UCSD-AML1 (cell line): ENCODE results near the gene CFAP43.

Experiments
- DNase-seq: peaks from one replicate; lab custom pipeline; 2025; ENCODE audit not compliant: unreplicated experiment; lab: John Stamatoyannopoulos, UW

The CFAP43 gene

DNA sequence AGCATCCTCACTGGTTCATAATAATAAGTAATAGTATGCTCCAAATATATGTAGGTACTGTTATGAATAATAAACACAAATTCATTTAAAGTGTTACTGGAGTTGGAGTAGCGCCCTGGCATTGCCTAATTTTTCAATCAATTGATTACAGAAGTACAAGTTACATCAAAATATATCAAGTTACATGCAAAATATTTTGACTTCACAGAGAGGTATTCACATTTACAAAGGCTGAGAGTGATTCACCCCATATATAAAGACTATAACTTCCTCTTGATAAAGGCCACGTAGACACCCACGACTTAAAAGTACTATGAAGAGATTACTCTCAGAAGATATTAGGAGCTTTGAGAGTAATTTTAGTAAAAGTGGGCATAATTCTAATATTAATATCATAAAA, 132.9 kb downstream of the CFAP43 start:
- no peak for DNase-seq

DNA sequence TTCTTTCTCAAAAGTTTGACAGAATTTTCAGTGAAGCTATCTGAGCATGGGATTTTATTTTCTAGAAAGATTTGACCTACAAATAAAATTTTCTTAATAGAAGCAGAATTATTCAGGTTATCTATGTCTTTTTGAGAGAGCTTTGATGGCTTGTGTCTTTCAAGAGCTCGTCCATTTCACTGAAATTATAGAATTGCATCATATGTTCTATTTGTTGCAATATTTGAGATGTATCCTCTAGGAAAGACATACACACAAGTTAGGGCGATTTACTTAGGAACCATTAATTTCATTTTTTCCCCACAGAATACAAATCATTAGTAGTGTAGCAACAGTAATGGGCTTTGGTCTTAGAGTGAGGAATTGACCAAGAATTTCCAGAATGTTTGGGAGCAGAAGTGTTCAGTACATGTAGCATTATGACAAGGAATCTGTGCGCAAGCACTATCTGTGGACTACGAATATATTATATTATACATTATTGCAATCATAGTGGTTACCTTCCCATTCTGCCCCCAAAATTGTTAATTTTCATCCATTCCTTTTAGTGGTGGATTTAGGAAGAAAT, 133.7 kb downstream of the CFAP43 start:
- DNase-seq: no peak

DNA sequence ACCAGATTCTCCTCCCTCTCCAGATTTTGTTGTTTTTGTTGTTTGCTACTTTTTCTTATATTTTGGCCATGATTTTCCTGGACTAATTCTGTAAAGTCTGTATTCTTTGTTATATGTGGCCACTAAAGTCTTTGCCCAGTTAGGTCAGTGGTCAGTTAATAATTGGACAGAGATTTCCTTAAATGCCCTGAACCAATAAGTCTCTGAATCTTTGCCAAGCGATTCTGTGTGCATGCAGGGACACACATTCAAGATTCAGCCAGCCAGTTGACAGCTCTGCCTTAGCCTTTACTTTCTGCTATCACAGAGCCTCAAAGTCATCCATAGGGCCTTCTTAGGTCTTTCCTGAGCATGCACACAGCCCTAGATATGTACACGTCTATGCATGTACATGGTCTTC, 135.5 kb downstream of the CFAP43 start:
- DNase-seq: no peak

GRCh38 chr10:104092749-104093148, 139.4 kb downstream of the CFAP43 start:
- no peak for DNase-seq

- no peak for DNase-seq
These were observed 141.6 kb downstream of the CFAP43 start for GRCh38 chr10:104090611-104091010.

DNA sequence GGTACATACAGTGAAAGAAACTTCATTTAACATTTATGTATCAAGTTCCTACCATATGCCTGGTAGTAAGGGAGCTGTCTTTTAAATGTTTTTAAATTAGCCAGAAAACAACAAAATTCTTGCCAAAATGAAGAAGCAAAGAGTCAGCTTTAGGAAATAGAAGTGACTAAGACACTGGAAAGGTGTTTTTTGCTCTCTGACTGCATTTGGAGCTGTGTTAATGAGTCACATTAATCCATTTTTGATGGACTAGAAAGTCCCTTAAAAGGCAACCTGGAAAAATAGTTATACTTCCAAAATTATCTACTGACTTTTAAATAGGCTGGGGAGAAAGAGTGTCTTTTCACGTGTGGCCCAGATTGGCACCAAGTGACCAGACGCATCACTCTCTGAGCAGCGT, 142.5 kb downstream of the CFAP43 start:
- no peak for DNase-seq

GRCh38 chr10:104088239-104088638, 143.9 kb downstream of the CFAP43 start:
- no peak for DNase-seq

DNA sequence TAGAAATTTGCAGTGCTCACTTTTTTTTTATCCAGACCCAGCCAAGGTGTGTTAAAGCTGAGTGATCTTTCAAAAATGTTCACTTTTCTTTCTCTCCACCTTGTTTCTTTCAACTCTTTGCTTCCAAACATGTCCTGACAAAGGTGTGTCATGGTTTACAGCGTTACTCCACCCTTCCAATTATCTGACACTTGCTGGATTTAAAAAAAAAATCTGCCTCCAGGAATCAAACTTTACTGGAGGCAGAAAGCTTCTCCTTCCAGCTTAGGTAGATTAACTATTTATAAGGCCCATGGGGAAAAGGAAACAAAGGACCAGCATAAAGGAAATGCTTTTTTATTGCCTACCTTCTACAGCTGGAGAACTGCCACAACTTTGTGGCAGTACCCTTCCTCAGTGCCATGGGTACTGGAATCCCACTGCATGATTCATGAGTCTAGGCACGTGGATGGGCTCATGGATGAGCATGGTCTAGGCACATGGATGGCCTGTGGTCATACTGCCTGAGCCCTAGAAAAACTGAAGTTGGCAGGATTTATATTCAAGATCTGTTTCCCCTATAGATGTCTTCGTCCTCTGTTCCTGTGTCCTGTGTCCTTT, 146.3 kb downstream of the CFAP43 start, which contains the start of gene COL17A1:
TSS of gene COL17A1 (minus strand) at position 80 of the 600 bp plus-strand sequence. CDS start 5,207 bp downstream, outside the sequence.
- no peak for DNase-seq

GRCh38 chr10:104084482-104085142, 147.6 kb downstream of the CFAP43 start:
- DNase-seq: no peak

DNA sequence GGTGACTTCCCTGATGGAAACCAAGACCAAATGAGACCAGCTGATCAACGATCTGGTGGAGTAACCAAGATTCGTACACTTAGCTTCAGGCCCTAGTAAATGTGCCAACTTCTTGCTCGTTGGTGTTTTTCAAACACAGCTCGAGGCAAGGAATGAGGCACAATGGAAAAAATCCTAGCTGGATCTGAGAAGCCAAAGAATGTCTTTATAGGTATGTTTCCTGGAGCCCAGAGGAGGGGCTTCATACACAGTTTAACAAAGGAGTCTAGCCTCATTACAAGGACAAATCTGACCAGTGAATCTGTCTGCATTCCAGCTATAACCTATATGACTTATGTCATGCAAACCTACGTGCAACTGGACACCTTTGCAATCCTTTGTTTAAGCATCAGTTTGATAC, 150.2 kb downstream of the CFAP43 start:
- DNase-seq: no peak

GRCh38 chr10:104080762-104081161, 151.4 kb downstream of the CFAP43 start:
- no peak for DNase-seq
